Mesodermal cell (in vitro differentiated cells): ENCODE measurements around the gene TEX11.
"Not testable (repeated sequence)": the region's sequence is repeated elsewhere in the genome, so short reads cannot be mapped to it uniquely, and the experiment has no call there.

Experiments used
- H3K27ac ChIP-seq: 2 replicates; pipeline ENCODE4 v1.7.0; 2013; ENCODE audit warnings: mild to moderate bottlenecking, low read depth, low read length, moderate library complexity; ENCODE audit not compliant: severe bottlenecking
- H3K36me3 ChIP-seq: 2 replicates; pipeline ENCODE4 v1.7.1; 2013; ENCODE audit warnings: mild to moderate bottlenecking, low read length, moderate library complexity; ENCODE audit not compliant: control insufficient read depth, insufficient read depth
- H3K4me1 ChIP-seq: one replicate; pipeline ENCODE4 v1.7.1; 2013; ENCODE audit warnings: mild to moderate bottlenecking, low read length; ENCODE audit not compliant: insufficient read depth, control insufficient read depth, poor library complexity, severe bottlenecking
- H3K4me3 ChIP-seq: 2 replicates; pipeline ENCODE4 v1.7.0; 2013; ENCODE audit warnings: low read length, control low read depth, mild to moderate bottlenecking; ENCODE audit not compliant: insufficient read depth, poor library complexity, severe bottlenecking; ENCODE audit errors: extremely low read depth
- H3K9me3 ChIP-seq: 2 replicates; pipeline ENCODE4 v1.7.1; 2013; ENCODE audit warnings: mild to moderate bottlenecking, low read length, moderate library complexity; ENCODE audit not compliant: control insufficient read depth
- WGBS, 2 experiments: methylation state at CpG; one replicate each; pipeline ENCODE4 v1.1.5; 2013; ENCODE audit warnings: missing lambda C conversion rate in 2 of 2; ENCODE audit not compliant: insufficient coverage in 2 of 2; 5-methylcytosine and 5-hydroxymethylcytosine counted together

Gene TEX11

GRCh38 chrX:70605352-70605751 is 303.2 kb downstream of the TEX11 start:
- no CpG with 5 or more reads among the region's 1 CpG for WGBS, 2 experiments
- H3K36me3 ChIP-seq, result no peaks in the 10 kb centered on the region
- H3K9me3 ChIP-seq, result no peaks in the 10 kb centered on the region
- H3K4me1 ChIP-seq, result no peaks in the 10 kb centered on the region
- no peak overlapping the region for H3K27ac ChIP-seq
- no peak overlapping the region for H3K4me3 ChIP-seq

GRCh38 chrX:70592091-70592490 is 316.4 kb downstream of the TEX11 start:
- Histone ChIP-seq H3K4me3 (no peak overlapping the region), H3K27ac (no peak overlapping the region), H3K4me1 (no peaks in the 10 kb centered on the region), H3K9me3 (no peaks in the 10 kb centered on the region), H3K36me3 (no peaks in the 10 kb centered on the region)
- WGBS, 2 experiments, result no CpG with 5 or more reads among the region's 1 CpG

GRCh38 chrX:70587158-70587557 is 321.4 kb downstream of the TEX11 start:
- not testable (repeated sequence) for H3K4me3 ChIP-seq
- no CpG with 5 or more reads among the region's 1 CpG for WGBS, 2 experiments

GRCh38 chrX:70577442-70577841 is 331.1 kb downstream of the TEX11 start:
- H3K27ac ChIP-seq, result no peak overlapping the region
- WGBS, 2 experiments, result no CpG with 5 or more reads among the region's 4 CpGs
- H3K36me3 ChIP-seq, result no peaks in the 10 kb centered on the region
- no peaks in the 10 kb centered on the region for H3K9me3 ChIP-seq
- H3K4me3 ChIP-seq, result no peak overlapping the region
- H3K4me1 ChIP-seq, result no peaks in the 10 kb centered on the region

More at GRCh38 chrX:70587158-70587557, 321.4 kb downstream of the TEX11 start:
- not testable (repeated sequence) for H3K4me1 ChIP-seq, H3K36me3 ChIP-seq, H3K27ac ChIP-seq, H3K9me3 ChIP-seq

- not testable (repeated sequence) for H3K27ac ChIP-seq, H3K9me3 ChIP-seq, H3K36me3 ChIP-seq, H3K4me1 ChIP-seq, H3K4me3 ChIP-seq
- WGBS, 2 experiments, result 100% methylated on average over 2 of the region's 21 CpGs; no CpG with 5 or more reads in 1 of the 2 experiments
Observed at GRCh38 chrX:70569922-70570576, 338.5 kb downstream of the TEX11 start.

- no peaks in the 10 kb centered on the region for H3K4me1 ChIP-seq
- WGBS, 2 experiments, result no CpG with 5 or more reads among the region's 5 CpGs
- H3K9me3 ChIP-seq, result no peaks in the 10 kb centered on the region
- H3K36me3 ChIP-seq, result no peaks in the 10 kb centered on the region
- no peak overlapping the region for H3K4me3 ChIP-seq
- no peak overlapping the region for H3K27ac ChIP-seq
Observed at GRCh38 chrX:70554948-70555347, 353.6 kb downstream of the TEX11 start.

GRCh38 chrX:70554523-70554922 is 354.0 kb downstream of the TEX11 start:
- no peaks in the 10 kb centered on the region for H3K4me1 ChIP-seq
- H3K4me3 ChIP-seq, result no peak overlapping the region
- no peaks in the 10 kb centered on the region for H3K36me3 ChIP-seq
- H3K9me3 ChIP-seq, result no peaks in the 10 kb centered on the region
- WGBS, 2 experiments, result no CpG with 5 or more reads among the region's 2 CpGs
- H3K27ac ChIP-seq, result no peak overlapping the region

- Histone ChIP-seq H3K36me3 (no peaks in the 10 kb centered on the region), H3K27ac (no peak overlapping the region), H3K9me3 (no peaks in the 10 kb centered on the region), H3K4me1 (no peaks in the 10 kb centered on the region), H3K4me3 (no peak overlapping the region)
- no CpG with 5 or more reads among the region's 2 CpGs for WGBS, 2 experiments
Observed at GRCh38 chrX:70554081-70554480, 354.4 kb downstream of the TEX11 start.

GRCh38 chrX:70553516-70553915 is 355.0 kb downstream of the TEX11 start:
- no peak overlapping the region for H3K27ac ChIP-seq
- no peaks in the 10 kb centered on the region for H3K9me3 ChIP-seq
- H3K4me1 ChIP-seq, result no peaks in the 10 kb centered on the region
- WGBS, 2 experiments, result no CpG with 5 or more reads among the region's 1 CpG
- no peak overlapping the region for H3K4me3 ChIP-seq
- H3K36me3 ChIP-seq, result no peaks in the 10 kb centered on the region

GRCh38 chrX:70552130-70552704 is 356.3 kb downstream of the TEX11 start:
- Histone ChIP-seq H3K27ac (no peak overlapping the region), H3K4me3 (no peak overlapping the region), H3K36me3 (no peaks in the 10 kb centered on the region), H3K4me1 (no peaks in the 10 kb centered on the region), H3K9me3 (no peaks in the 10 kb centered on the region)
- WGBS, 2 experiments, result 80 to 100% methylated on average over 1 of the region's 7 CpGs

- H3K27ac ChIP-seq, result no peak overlapping the region
- no peaks in the 10 kb centered on the region for H3K9me3 ChIP-seq
- WGBS, 2 experiments, result 93 to 100% methylated on average over 1 to 2 of the region's 3 CpGs
- H3K4me1 ChIP-seq, result no peaks in the 10 kb centered on the region
- H3K36me3 ChIP-seq, result no peaks in the 10 kb centered on the region
- no peak overlapping the region for H3K4me3 ChIP-seq
Observed at GRCh38 chrX:70549429-70549828, 359.1 kb downstream of the TEX11 start.
